NCI-H446 (cell line): ENCODE results near the gene MCM3AP.
A peak's percentile ranks its signal among the peaks of the same experiment; 100 is the strongest.

Source experiments
- DNase-seq, 2 experiments: peaks; one replicate each; lab custom pipeline; 2025; lab: John Stamatoyannopoulos, UW

The MCM3AP gene

DNA sequence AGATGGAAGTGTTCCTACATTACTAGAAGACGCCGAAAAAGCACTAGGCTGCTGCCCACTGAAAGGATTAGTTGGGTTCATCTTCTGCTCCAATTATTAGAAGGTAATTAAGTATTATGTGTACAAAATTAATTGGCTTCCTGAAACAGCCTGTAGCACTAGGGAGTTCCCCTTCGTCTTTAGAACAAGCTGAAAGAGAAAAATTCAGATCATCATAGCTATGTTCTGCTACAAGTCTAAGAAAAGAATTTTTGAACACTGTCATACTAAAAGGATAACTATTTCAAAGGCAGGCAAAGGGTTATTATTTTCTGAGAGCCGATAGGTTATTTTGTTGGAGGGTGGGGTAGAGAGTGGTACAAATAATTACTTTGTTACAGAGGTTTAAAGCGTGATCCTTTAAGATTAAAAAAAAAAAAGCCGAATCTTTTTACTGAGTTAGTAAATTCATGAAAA lies at the start of gene MCM3AP:
Gene MCM3AP, minus strand, starts transcription at position 406 of the 456 bp plus-strand sequence. Its CDS starts 325 bp downstream, at position 81.
- DNase-seq: no peak

DNA sequence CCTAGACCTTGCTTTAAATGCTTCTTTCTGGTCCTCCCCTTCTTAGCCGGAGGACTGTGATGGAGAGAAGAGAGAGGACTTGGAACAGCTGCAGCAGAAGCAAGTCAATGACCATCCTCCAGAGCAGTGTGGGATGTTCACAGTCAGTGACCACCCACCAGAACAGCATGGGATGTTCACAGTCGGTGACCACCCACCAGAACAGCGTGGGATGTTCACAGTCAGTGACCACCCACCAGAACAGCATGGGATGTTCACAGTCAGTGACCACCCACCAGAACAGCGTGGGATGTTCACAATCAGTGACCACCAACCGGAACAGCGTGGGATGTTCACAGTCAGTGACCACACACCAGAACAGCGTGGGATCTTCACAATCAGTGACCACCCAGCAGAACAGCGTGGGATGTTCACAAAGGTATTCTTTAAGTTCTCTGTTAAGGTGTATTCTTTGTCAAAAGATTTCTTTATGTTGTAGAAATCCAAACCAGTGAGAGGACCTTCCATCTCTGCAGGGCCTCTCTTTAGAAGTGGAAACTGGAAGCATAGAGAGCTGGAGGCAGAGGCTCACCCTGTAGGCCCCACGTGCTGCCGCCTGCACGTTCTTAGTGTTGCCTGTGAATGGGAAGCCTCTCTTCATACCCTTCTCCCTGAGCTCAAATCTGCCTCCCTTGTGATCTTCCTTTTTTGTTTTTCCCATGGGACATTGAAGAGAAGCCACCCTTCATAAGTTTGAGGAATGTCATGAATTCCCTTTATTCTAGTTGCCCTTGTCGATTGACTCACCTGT lies 49.1 kb upstream of the MCM3AP start:
- DNase-seq: no peak

DNA sequence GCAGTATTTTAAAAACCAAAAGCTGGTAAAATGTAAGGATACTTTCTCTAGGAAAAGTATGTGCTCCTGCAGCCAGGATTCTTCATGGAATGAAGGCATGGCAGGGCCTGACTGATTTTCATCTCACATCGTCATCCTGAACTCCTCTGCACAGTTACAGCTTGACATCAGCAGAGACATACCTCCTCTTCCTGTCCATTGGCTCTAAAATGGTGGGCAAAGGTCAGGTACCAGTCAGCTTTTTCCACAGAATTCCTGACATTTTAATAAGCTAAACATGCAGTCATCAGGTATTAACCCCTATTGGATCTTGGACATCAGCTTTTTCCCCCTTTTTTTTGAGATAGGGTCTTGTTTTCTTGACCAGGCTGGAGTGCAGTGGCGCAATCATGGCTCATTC lies 44.4 kb upstream of the MCM3AP start:
- DNase-seq: no peak

DNA sequence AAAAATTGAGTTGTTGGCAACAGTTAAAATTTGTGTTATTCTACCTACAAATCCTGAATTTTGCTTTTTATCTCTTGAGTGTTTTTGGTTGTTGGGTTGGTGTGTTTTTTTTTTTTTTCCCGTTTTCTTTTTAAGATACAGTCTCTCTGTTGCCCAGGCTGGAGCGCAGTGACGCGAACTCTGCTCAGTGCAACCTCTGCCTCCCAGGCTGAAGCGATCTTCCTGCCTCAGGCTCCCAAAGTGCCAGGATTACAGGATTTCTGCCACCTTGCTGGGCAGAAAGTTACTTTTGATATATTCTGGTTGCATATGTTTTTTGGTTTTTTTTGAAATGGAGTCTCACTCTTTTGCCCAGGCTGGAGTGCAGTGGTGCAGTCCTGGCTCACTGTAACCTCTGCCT lies 42.7 kb upstream of the MCM3AP start:
- no peak for DNase-seq

DNA sequence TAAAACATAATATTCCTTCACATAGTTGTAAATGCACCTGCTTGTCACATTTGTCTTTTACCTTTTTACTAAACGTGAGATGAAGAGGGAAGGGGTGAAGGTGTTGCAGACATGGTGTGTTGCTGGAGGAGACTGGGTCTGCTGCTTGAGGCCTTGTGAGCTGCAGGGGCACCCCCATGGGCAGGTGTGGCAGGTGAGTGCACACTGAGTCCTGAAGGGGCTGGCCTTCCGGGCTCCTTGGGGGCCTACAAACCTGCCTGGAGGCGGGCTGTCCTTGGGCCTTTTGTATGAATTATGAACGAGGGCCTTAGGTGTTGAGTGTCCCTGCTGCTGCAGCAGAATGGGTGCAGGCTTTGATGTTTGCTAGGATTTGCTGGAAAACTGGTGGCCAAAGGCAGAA lies 42.3 kb upstream of the MCM3AP start:
- DNase-seq: no peak

DNA sequence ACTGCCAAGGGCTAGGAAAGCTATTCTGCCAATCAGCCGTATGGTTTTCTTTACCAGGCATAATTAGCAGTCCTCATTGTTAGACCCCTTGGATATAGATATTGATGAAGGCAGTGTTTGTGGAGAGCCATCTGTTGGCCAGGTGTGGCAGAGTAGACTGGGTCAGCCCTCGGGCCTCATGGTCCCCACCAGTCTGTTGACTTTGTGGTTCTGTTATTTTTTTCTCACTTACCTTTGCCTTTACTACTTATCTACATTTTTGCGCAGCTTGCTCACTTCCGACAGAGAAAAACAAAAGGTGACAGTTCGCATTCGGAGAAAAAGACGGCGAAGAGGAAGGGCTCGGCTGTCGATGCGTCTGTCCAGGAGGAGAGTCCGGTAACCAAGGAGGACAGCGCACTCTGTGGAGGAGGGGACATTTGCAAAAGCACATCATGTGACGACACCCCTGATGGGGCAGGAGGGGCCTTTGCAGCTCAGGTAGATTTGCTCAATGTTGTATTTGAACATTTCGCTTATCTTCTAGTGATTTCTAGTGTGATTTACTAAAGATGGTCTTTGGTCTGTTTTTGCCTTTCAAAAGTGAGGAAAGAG lies 40.8 kb upstream of the MCM3AP start:
- DNase-seq: no peak

DNA sequence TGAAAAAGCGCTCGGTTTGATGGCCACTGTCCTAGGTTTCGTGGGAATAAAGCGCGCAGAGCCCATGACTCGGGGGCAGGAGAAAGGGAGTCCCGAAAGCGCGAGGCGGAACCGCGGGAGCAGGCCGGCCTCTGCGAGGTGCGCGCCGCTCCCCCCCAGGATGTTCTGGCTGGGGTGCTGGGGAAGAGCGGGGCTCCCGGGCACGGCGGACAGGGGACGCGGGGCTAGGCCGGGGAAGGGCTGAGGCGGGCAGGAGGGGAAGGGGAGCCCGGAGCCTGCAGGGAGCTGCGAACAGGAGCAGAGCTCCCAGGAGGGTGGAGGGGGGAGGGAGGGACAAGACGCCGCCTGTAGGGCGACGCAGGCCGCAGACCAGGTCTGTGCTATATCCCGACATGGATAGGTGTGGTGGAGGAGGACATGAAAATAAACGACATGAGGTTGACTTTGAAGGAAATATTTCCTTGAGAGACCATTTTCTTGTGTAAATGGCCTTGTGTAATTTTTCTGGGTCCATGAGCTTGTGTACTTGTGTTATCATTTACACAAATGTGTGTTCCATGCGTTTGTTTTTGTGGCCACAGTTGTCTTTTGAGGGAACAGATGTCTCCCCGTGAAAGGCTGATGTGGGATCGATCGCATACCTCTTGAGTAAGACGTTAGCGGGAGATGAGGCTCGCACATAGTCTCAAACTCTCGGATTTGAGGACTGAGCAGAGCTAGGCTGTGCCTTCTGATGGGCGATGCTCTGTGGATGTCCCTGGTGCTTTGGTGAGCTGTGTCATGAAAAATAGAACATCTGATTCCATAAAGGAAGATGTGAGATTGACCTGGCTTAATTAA lies 39.9 kb upstream of the MCM3AP start:
- no peak for DNase-seq

DNA sequence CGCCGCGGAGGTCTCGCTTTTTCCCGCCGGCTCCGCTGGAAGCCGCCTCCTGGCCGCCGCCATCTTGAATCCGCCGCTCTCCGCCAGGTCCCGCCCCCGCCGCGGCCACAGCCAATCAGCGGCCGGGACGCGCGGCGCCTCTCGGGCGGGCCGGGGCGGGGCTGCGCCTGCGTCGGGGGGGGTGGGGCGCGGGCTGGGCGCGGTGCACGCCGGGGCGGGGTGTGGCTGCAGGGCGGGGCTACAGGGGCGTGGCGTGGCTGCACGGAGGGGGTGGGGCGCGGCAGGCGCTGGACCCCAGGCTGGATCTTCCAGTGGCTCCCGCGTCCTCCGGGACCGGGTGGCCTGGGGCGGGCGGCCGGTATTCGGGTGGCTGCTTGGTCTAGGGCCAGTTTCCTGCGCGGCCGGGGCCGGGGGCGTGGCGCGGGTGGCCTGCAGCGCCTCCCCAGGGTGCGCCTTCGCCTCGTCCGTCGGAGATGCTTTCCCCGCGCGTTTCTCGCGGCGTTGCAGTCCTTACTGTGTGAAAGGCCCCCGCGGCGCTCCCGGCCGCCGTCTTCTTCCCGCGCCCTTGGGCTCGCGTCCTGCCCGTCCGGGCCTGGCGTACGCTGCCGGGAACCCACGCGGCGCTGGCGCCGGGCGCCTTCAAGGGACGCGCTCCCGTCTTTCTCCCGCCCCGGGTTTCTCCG lies 39.1 kb upstream of the MCM3AP start:
- peak; percentile 57 to 91 for DNase-seq

DNA sequence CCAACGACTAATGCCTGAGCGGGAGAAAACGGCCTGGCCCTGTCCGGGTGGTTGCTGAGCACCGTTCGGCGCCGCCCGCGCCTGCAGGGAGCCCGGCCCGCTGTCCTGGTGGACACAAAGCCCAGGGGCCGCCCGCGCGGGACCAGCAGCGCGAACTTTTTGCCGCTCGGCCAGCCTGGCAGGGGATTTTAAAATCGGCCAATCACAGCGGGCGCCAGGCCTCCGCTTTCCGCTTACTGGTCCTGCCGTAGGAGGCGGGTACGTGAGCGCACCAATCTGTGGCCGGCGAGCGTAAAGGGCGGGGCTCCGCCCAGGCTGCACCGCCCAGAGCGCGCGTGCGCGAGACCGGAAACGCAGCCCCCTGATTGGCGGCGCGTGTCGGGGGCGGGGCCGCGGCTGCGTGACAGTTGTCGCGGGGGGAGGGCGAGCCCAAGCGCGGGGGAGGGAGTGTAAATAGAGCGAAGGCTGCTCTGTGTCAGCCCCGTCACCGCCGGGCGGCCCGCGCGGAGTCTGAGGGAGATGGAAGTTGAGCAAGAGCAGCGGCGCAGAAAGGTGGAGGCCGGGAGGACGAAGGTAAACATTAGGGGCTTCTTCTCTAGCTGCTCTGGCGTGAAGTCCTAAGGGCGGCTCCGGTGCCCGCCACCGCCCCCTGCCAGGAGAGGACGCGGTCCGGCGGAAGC lies 38.4 kb upstream of the MCM3AP start, which contains the start of the genes C21orf58 and PCNT:
Gene C21orf58, minus strand, starts transcription at position 161 of the 680 bp plus-strand sequence. CDS start 1,132 bp downstream, outside the sequence.
Gene PCNT, plus strand, starts transcription at position 447 of the 680 bp plus-strand sequence. Its CDS starts 73 bp downstream, at position 520.
- peak; percentile 89 to 99 for DNase-seq

DNA sequence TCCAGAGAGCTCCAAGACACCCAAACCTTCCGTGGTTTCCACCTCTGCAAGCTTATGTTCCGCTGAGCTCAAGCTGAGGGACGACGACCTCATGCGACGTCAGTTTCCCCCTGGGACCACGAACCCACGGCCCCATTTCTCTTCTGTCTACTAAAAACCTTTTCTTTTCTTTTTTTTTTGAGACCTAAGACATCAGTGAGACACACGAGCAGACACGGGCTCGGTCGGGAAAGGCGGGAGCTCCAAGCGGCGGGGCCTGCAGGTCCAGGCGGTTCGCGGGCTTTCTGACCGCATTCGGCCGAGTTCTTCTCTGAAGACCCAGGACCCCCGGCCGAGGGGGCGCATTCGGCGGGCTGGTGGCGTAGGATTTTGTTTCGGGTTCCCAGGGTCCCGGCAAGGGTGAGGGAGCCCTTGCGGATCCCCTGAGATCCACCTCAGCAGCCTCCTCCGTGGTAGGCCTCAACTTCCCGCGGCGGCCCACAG lies 37.9 kb upstream of the MCM3AP start:
- peak in 1 of 2 experiments; percentile 53 for DNase-seq

DNA sequence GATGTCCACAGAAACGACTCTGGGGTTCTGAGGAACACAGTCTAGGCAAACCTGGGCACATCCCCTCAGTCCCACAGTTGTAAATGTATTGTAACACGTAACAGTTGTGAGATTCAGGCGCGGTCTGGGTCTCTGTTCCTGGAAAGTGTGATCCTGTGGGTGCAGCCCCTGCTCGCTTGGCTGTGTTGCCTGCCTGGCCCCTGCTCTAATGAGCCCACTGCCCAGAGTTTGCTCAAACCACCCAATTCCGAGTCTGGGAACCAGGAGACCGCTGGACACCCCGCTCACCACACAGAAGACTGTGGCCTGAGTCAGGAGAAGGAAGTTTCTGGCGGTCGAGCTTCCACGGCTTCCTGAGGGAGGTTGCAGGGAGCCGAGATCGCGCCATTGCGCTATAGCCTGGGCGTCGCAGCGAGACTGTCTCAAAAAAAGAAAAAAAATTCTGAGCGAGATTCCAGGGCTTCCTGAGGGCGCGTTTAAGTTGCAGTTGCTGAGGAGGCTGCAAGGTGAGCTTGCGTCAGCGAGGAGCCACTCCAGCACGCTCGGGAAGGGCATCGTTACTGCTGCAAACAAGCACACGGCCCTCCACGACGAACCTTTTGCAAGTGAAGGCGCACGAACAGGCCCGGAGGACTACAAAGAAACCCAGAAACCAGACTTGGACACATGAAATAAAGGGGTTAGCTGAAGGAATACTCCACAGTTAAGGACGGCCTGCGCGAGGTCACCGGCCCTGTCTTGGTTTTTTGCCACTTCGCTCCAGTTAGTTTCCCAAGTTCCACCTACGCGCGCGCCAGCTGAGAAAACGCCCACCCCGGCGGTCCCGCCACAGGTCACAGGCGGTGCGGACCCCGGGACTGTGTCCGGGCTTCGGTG lies 37.2 kb upstream of the MCM3AP start:
- DNase-seq: no peak

DNA sequence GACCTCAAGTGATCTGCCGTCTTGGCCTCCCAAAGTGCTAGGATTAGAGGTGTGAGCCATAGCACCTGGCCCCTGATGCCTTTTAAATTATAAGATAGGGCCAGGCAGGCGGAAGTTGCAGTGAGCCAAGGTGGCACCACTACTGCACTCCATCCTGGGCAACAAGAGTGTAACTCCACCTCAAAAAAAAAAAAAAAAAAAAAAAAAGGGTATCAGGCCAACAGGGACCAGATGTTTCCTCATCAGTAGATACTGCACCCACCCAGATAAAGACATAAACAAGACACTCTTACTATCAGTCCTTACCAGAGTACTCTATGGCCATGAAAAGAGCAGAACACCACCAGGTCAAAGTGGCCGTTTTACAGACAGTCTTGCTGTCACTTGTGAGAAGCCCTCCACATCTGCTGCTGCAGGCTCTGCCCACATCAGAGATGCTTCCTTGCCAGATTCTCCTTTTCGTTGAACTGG lies 35.0 kb upstream of the MCM3AP start:
- no peak for DNase-seq

DNA sequence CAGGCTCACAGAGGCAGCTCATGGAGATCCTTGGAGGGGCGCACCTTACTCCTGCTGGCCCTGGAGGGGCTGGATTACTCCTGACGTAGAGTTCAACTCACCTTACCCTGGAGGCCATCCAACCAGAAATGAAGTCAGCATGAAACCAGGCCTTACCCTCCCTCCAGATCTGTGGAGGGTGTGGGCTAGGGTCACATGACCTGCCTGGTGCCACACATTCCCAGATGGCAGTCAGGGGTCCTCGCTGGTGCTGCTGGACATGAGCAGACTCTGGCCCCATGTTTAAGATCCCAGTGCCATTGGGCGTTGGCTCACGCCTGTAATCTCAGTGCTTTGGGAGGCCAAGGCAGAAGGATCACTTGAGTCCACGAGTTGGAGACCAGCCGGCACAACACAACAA lies 33.8 kb upstream of the MCM3AP start:
- no peak for DNase-seq

DNA sequence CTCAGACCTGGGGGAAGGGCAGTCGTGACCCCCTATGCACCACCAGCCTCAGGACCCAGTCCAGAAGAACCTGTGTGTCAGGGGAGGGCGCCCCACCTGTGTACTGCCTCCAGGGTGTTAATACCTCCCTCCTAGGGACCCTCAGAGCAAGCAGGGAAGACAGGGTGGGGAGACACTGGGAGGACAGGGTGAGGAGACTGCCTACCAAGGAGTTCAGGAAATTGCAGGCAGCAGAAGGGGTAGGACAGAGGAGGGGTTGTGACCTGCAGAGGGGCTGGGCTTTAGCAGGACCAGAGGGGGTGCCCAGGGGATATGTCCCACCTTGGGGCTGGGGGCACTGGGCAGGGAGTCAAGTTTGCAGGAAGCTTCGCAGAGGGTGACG lies 33.0 kb upstream of the MCM3AP start:
- no peak for DNase-seq

DNA sequence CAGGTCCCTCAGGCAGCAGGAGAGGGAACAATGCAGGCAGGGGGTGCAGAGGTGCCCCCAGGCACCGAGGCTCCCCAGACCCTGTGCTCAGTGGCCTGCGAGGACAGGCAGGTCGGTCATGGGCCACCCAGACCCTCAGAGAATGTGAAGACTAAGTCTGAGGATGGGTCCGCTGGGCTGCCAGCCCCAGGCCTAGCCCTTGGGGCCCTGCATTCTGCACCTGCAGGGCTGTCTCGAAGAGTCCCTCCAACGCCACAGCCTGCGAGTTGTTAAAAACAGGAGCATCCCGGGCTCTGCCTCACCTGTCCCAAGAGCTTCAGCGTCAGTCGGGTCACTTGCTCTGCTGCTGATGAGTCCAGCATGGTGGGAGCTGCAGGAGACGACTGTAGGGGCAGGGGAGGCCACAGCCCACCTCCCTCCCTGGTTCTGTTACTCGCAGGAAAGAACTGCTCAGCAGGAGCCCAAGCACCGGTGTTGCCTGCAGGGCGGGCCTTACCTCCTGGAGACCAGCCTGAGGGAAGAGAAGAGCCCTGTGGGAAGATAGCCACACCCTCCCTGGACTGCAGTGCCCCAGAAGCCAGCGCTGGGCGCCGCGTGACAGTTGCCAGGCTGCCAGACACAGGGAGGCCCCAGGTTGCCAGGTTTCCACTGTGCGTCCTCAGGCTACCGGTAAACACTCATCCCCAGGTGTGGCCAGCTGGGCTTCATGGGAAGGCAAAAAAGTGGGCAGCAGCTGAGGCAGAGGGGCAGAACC lies 32.5 kb upstream of the MCM3AP start:
- DNase-seq: no peak

DNA sequence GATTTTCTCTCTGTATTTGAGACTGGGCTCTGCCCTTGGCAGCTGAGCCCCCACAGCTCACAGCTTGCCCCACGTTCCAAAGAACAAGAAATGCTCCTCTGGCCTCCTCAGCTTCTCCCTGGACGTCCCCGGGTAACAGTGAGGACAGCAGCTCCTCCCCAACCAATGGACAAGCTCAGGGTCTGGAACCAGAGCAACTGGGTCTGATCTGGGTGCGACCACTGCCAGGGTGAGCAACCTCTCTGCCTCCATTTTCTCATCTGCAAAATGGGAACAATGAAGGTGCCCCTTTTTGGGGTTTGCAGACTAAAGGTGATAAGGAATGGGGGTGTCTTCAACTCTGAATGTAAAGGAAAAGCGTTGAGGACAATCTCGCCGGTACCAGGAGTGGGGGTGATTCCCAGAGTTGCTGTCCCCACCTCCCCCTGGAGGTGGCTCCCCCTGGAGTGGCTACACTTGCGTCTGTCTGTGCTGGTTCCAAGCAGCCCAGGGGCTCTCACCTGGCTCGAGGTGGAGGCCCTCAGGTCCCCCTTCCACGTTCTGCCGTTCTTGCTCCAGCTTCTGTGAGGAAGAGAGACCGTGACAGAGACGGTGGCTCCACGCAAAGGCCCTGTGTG lies 31.4 kb upstream of the MCM3AP start:
- DNase-seq: no peak

DNA sequence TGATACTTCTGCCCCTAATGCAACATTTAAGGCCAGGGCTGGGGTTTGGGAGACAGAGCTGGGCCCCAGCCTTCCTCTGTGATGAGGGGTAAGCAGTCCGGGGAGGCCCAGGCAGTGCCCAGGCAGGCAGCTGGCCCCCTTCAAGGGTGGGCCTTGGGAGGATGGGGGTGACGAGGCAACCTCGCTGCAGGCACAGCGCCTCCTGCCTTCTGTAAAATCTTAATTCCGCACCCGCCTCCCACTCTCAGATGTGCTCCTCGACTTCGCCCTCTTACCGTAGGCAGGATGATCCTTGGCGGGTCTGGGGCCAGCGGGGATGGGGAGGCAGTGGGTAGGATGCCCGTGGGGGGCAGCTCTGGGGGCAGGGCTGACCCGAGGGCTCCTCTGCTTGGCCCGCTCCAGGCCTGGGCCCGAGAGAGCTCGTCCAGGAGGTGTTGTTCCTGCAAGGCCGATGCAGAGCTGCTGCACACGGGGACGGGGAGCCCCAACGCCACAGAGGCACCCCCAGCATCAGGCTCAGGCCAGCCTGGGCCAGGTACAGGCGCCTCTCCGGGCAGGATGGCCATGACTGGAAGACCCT lies 29.1 kb upstream of the MCM3AP start:
- no peak for DNase-seq

DNA sequence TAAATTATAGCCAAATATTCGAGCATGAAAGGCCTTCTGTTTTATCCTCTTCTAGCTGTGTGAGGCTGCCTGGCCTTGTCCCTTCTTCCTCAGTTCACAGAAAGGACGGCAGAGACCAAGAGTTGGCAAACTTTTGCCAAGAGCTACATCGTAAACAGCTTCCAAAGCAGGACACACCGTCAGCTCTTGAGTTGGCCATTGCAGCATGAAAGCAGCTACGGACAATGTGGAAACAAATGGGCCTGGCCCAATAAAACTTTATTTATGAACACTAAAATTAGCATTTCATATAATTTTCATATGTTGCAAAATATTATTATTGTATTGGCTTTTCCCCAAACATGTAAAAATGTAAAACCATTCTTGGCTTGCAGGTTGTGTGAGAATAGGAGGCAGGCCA lies 27.5 kb upstream of the MCM3AP start:
- DNase-seq: no peak
